HFF-Myc (cell line): ENCODE results near the gene DCAF8L2.
"Not testable (repeated sequence)": the region's sequence is repeated elsewhere in the genome, so short reads cannot be mapped to it uniquely, and the experiment has no call there.

Experiments
- DNase-seq: peaks from one replicate; pipeline ENCODE4 v3.0.0-alpha.2; 2011; ENCODE audit warnings: low read depth; ENCODE audit errors: extremely low read depth
- H3K4me3 ChIP-seq: replicated peaks from 2 replicates; pipeline ENCODE4 v1.5.1; 2011; ENCODE audit warnings: low read depth, mild to moderate bottlenecking, control low read depth, low read length
- CTCF ChIP-seq: IDR thresholded peaks from 2 replicates; pipeline ENCODE4 v1.5.1; 2012; ENCODE audit warnings: mild to moderate bottlenecking, low read depth, low read length, control low read depth; ENCODE audit errors: missing control alignments

Gene DCAF8L2

GRCh38 chrX:27590044-27590443 lies at the start of gene DCAF8L2:
DCAF8L2 (plus strand) TSS chrX:27590344; CDS start chrX:27746896, 156,552 bp downstream.
- no peak within 1 kb of the TSS for H3K4me3 ChIP-seq
- no peak for TF ChIP-seq CTCF
- DNase-seq, result no peak

- H3K4me3 ChIP-seq, result not testable (repeated sequence)
Measured at GRCh38 chrX:27541161-27541560, 49.0 kb upstream of the DCAF8L2 start.

GRCh38 chrX:27548624-27549023 lies 41.5 kb upstream of the DCAF8L2 start:
- no peak overlapping the region for H3K4me3 ChIP-seq
- no peak for DNase-seq
- no peak for TF ChIP-seq CTCF

More at GRCh38 chrX:27541161-27541560, 49.0 kb upstream of the DCAF8L2 start:
- DNase-seq, result not testable (repeated sequence)

GRCh38 chrX:27549688-27550087 lies 40.5 kb upstream of the DCAF8L2 start:
- no peak overlapping the region for H3K4me3 ChIP-seq
- no peak for DNase-seq
- TF ChIP-seq CTCF, result no peak

- no peak for TF ChIP-seq CTCF
- DNase-seq, result no peak
- no peak overlapping the region for H3K4me3 ChIP-seq
Measured at GRCh38 chrX:27555514-27555913, 34.6 kb upstream of the DCAF8L2 start.

GRCh38 chrX:27565992-27566391 lies 24.2 kb upstream of the DCAF8L2 start:
- no peak for DNase-seq
- no peak for TF ChIP-seq CTCF
- no peak overlapping the region for H3K4me3 ChIP-seq

GRCh38 chrX:27571164-27571563 lies 19.0 kb upstream of the DCAF8L2 start:
- DNase-seq, result no peak
- no peak overlapping the region for H3K4me3 ChIP-seq
- TF ChIP-seq CTCF, result no peak
